ENCODE results near the gene SERPINB7. TPM values are rescaled to one million over a fixed set of nuclear protein-coding genes. Genes with fewer than 3 reads are reported as not detected.

SERPINB7 gene
- total RNA-seq, 1 experiment from 2014 or later, result not detected

GRCh38 chr18:63757541-63757940 is 17.7 kb upstream of the SERPINB7 start:
- intact Hi-C loops (cut with micrococcal nuclease), result no loop called here
- H3K79me2 ChIP-seq (ENCODE audit: insufficient read depth, low read length), result no peaks in the 10 kb centered on the region
- no peaks in the 10 kb centered on the region for H4K20me1 ChIP-seq (ENCODE audit: insufficient read depth)
- DNase-seq (ENCODE audit: low read depth, low spot score), result no peak
- no peaks in the 10 kb centered on the region for H3K4me1 ChIP-seq (ENCODE audit: control insufficient read depth in 1 of 2, insufficient read depth in 2 of 2, low read length in 2 of 2)
- no peak overlapping the region for H3K4me2 ChIP-seq (ENCODE audit: low read length)
- ChIA-PET RAD21 (ENCODE audit: low non-redundant PET in 1 of 2, low total read pairs in 2 of 2, uncharacterized antibody in 2 of 2, unreplicated experiment in 2 of 2) (no interaction called here), POLR2A (no interaction called here), CTCF (no interaction called here)
- ATAC-seq, result no peak
- TF ChIP-seq ZBTB33 (IDR thresholded peaks at IDR 0.05; ENCODE audit: extremely low read depth, insufficient replicate concordance, low read length), result no peak
- no peak for TF ChIP-seq EZH2phosphoT487 (IDR thresholded peaks at IDR 0.05; ENCODE audit: borderline replicate concordance)
- TF ChIP-seq TCF7L2 (IDR thresholded peaks at IDR 0.05; ENCODE audit: borderline replicate concordance, extremely low read depth, insufficient read depth, insufficient read length), result no peak
- no peak for TF ChIP-seq CBX3 (IDR thresholded peaks at IDR 0.05; ENCODE audit: low read depth)
- TF ChIP-seq YY1 (IDR thresholded peaks at IDR 0.05; ENCODE audit: extremely low read depth, insufficient replicate concordance, low read depth, low read length), result no peak
- no peak for TF ChIP-seq SRF (IDR thresholded peaks at IDR 0.05; ENCODE audit: low read depth)
- no peak for TF ChIP-seq SIN3A (IDR thresholded peaks at IDR 0.05; ENCODE audit: low read depth)
- TF ChIP-seq JUND (IDR thresholded peaks at IDR 0.05), result no peak
- H3K9me3 ChIP-seq (ENCODE audit: control insufficient read depth in 1 of 2, insufficient read depth in 1 of 2, low read depth in 1 of 2, low read length in 2 of 2), result peaks cover 0 to 6% of the 10 kb centered on the region in 2 experiments; a peak in 1 of 4 replicates
- no peak overlapping the region for H3K9ac ChIP-seq (ENCODE audit: low read length)
- H2AFZ ChIP-seq (ENCODE audit: low read depth, low read length, poor library complexity, severe bottlenecking), result no peak overlapping the region
- H3K27me3 ChIP-seq (ENCODE audit: insufficient read depth, low read length), result no peaks in the 10 kb centered on the region
- no peak overlapping the region for H3K4me3 ChIP-seq (replicated peaks in 1 of 2; ENCODE audit: low read depth in 1 of 2, low read length in 2 of 2)
- no peak overlapping the region for H3K27ac ChIP-seq (ENCODE audit: low read depth, low read length)
- H3K9me2 ChIP-seq (ENCODE audit: insufficient read depth), result no peaks in the 10 kb centered on the region
- BruUV-seq (replicated peaks), result no TSS peak
- H3K36me3 ChIP-seq (ENCODE audit: control insufficient read depth in 1 of 2, insufficient read depth in 2 of 2, low read length in 2 of 2), result no peaks in the 10 kb centered on the region
